GM12873 (cell line): ENCODE measurements around the gene IL1RN.
A peak's percentile ranks its signal among the peaks of the same experiment; 100 is the strongest.

Experiments used
- CTCF ChIP-seq: IDR thresholded peaks from 2 replicates; pipeline ENCODE4 v1.5.1; 2012; ENCODE audit warnings: low read depth, mild to moderate bottlenecking, moderate library complexity, low read length, control low read depth; ENCODE audit not compliant: insufficient read depth; ENCODE audit errors: missing control alignments

Gene IL1RN

GRCh38 chr2:113126845-113127645 is at the start of gene IL1RN:
TSS of gene IL1RN (plus strand) at chr2:113127598. CDS start at chr2:113127625, 27 bp downstream.
- no peak for TF ChIP-seq CTCF

GRCh38 chr2:113077921-113078320 is 49.5 kb upstream of the IL1RN start:
- TF ChIP-seq CTCF: no peak

GRCh38 chr2:113078350-113078839 is 49.0 kb upstream of the IL1RN start:
- no peak for TF ChIP-seq CTCF

- TF ChIP-seq CTCF: no peak
These were observed 48.3 kb upstream of the IL1RN start for GRCh38 chr2:113079131-113079530.

GRCh38 chr2:113080134-113080533 is 47.3 kb upstream of the IL1RN start:
- TF ChIP-seq CTCF: peak; percentile 96

GRCh38 chr2:113081488-113082210 is 45.7 kb upstream of the IL1RN start:
- TF ChIP-seq CTCF: no peak

GRCh38 chr2:113083296-113083695 is 44.1 kb upstream of the IL1RN start:
- no peak for TF ChIP-seq CTCF
